COLO668 (cell line): ENCODE measurements around the gene TEX28.
A peak's percentile ranks its signal among the peaks of the same experiment; 100 is the strongest.
"Not testable (repeated sequence)": the region's sequence is repeated elsewhere in the genome, so short reads cannot be mapped to it uniquely, and the experiment has no call there.

Experiments
- DNase-seq: peaks from one replicate; lab custom pipeline; 2025; ENCODE audit not compliant: unreplicated experiment; lab: John Stamatoyannopoulos, UW

The TEX28 gene, protein sequence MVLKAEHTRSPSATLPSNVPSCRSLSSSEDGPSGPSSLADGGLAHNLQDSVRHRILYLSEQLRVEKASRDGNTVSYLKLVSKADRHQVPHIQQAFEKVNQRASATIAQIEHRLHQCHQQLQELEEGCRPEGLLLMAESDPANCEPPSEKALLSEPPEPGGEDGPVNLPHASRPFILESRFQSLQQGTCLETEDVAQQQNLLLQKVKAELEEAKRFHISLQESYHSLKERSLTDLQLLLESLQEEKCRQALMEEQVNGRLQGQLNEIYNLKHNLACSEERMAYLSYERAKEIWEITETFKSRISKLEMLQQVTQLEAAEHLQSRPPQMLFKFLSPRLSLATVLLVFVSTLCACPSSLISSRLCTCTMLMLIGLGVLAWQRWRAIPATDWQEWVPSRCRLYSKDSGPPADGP

DNA sequence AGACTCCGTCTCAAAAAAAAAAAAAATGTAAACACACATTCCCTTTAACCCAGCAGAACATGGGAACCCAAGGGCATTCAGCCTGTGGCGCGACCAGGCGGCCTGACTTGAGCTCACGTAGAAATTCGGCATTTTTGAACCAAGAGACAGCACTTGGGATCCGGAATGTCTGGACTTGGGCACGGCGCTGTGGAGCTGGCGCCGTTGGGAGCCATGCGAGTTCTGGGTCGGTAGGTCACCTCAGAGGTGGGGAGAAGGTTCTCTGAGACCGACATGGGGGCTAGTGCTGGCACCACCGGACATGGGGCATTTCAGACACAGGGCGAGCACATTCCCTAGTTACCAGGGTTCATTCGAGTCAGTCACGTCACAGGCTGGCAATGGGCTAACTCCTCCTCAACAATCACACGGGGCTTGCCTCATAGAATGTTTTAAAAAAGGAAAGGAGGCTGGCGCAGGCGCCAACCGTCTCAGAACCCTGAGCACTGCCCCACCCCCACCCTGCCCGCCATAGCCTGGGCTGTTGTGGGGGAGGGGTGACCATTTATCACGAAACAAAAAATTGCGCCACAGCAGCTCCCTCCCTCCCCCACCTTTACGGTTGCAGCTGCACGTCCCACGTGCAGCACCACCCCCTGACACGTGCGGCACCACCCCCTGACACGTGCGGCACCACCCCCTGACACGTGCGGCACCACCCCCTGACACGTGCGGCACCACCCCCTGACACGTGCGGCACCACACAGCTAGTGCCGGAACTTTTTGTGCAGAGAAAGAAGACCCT is at the start of gene TEX28:
TSS of gene TEX28 (minus strand) at position 334 of the 784 bp plus-strand sequence. CDS start 3,007 bp downstream, outside the sequence.
- no peak for DNase-seq

DNA sequence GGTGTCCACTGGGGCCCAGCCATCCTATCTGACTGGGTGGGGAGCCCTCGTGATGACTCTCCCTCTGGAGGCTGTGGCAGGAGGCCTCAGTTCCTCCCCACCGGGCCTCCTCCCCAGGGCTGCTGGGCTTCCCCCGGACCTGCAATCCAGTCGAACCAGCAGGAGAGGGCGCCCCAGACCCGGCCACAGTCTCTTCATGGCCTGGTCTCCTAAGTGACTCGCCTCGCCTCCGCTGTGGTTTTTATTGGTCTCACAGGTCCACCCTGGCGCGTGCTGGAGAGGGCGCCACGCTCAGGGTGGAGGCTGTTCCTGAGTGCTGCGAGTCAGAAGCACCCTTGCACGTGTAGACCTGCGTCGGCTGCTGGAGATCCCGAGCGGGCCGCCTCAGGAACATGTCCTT is 48.7 kb upstream of the TEX28 start:
- DNase-seq = not testable (repeated sequence)

DNA sequence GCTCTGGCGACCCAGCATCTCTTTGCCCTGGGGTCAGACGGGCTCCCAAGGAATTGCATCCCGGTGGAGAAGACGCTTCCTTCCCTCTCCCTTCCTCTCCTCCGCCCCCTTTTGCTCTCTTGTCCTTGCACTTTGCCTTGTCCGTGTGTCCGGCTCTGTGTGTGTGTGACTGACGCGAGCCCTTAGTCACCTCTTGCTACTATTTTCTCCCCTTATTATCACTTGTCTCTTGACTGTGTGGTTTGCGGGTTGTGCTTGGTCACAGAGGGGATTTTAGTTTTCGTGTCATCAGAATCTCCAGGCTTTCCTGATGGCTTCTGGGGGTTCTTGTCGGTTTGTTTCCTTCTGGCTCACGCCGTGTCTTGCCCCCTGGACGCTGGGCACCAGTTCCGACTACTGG is 48.1 kb upstream of the TEX28 start:
- DNase-seq = not testable (repeated sequence)

DNA sequence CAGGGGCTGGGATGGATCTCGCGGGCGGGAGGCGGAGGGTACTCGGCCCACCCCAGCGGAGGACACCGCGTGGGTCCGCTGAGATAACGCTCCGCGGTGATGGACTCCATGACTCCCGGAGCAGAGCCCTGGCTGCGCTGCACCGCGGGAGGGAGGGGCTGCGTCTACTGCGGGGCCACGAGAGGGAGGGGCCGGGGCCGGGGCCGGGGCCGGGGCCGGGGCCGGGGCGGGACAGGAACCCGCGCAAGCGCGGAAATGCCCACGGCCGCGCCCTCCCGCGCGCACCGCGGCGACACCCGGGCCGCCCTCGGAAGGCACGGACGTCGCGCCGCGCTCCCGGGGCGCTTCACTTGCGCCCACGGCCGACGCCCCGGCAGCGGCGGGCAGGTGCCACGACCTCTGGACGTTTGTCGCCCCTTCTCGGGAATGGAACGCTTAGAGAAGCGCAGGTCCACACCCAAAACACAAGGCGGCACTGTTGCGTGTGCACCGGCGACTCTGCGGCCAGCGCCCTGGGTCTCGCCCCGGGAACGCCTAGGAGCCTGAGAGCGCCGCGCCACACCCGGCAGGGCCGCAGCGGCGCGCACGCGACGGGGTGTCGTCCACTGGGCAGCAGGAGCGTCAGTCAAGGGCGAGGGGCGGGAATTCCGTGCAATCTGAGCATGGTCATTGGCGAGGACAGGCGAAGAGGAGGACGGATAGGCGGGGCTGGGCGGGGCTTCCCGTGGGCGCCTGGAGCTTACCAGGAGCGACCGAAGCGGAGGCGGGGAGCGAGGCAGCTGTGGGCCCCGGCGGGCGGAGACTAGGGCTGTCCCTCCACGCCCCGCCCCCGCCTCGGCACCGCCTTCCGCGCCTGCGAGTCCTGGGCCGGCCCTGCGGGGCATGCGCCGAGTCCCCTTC is 46.7 kb upstream of the TEX28 start:
- DNase-seq = not testable (repeated sequence)

DNA sequence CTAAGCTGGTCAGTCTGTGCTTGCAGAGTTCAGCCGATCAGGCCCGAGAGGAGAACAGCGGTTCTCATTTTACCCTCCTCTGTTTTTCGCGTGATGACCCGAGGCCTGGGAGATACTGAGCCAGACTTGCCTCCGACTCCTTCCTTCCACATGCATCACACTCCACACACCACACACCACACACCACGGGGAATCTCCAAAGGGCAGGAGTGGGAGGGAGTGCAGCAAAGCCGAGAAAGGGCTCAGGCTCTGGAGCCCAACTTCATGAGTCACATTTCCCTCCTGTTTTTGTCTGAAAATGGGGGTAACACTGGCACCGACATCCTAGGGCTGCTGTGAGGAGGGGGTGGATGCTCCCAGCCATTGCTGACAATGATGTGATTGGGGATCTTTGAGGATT is 39.6 kb upstream of the TEX28 start:
- DNase-seq = no peak

DNA sequence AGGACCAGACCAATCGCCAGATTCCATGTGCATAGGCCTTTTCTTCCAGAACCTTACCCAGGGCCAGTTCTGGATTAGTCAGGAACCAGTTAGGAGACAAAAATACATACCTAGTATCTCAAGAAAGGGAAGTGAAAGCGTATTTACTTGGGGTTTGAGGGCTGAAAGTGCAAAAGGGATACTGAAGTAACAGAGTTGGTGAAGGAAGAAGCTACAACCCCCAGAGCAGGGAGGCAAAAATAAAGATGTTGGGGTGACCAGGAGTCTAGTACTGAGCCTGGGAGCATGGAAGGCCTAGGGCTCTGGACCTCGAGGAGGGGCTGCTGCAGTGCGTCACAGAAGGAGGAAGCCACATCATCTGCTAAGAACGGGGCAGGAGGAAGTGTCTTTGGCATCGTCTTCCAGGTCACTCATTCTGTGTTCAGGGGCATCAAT is 38.9 kb upstream of the TEX28 start:
- no peak for DNase-seq

DNA sequence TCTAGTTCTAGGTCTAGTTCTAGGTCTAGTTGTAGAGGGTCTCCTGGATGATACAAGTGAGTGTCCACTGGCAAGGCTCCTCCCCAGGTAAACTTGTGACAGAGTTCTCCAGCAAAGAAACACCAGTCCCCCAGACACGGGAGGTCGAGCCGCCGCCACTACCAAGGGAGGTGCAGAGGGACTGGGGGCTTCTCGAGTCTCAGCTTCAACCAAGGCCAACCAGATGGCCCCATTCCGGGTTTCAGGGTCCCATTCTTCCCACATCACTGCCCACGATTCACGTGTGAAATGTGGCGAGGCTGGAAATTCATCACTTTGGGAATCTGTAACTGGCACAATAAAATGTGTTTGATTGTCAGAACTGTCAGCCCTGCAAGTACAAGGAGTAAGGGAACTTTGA is 38.2 kb upstream of the TEX28 start:
- no peak for DNase-seq

DNA sequence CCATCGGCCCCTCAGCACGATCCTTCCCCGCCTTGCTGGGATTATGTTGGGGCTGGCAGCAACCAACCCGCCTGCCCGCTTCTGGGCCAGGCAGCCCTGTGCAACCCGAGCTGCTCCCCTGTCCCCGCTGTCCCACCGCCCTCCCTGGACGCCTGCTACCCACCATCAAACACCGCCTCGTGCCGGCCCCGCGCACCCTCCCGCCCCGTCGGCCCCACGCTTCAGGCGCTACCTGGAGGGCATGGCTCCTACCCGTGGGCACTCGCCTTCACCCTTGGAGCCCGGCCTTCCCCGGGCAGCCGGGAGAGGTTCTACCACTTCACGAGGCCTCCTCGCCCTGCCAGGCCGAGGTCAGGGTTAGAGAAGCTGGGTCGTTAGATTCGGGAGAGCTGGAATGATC is 37.6 kb upstream of the TEX28 start:
- DNase-seq = no peak

DNA sequence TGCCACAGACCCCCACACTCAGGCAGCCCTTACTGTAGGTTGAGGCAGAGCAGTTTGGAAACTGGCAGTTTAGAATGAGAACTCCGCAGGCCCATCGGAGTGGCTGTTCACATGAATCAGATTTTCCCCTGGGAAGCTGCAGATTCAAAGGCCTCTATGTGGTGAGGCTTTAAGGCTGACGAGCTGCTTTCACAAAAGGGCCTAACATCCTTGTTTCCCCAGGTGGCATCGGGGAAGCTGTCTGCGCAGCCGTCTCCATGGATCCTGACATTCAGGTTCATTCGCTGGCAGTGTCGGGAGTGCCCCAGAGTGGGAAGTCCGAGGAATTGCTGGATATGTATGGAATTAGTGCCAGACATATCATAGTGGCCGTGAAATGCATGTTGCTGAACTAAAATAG is 34.4 kb upstream of the TEX28 start:
- DNase-seq = peak; percentile 34

DNA sequence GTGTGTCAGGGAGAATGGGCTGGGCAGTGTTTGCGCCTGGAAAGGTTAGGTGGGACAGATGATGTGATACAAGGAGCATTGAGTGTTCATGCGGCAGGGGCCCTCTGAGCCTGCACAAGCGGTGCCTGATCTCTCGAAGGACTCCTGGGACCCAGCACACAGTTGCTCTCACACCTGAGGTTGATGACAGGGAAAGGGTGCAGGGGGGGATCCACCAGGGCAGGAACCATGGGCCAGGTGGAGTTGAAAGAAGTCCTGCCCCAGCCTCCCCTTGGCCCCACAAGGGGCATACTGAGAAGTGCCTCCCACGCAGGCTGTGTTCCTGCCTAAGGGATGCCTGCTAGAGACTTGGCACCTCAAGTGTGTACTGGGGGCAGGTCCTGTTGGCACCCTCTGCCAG is 33.7 kb upstream of the TEX28 start:
- DNase-seq = no peak

DNA sequence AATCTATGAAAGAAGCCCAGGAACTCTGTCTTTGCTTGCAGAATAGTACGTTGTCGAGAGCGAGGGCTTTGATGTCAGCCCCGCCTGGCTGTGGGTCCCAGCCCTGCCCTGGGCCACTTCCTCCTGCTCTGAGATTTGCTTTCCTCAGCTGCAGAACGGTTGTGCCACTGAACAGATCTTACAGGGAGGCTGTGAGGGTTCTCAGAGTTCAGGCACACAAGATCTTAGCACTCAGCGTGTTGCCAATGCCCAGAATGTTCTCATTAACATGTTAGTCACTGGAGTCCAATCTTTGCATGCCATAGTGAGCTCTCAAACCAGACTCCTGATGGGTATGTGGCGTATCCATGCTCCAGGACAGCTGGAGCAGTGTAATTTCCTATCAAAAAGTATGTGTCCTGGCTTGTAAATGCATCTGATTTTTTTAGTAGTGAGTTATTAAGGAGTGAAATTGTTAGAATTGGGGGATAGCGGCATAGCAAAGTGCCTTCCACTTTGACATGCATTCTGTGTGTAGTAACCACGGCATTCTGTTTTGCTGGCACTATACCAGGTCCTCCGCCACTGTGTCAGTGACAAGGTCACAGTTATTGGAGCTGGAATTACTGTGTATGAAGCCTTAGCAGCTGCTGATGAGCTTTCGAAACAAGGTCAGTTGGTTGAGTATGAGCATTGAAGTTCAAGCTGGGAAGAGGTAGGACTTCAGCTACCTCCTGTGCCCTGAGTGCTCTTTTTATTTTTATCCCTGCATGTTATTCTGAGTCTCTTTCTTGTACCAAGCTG is 32.3 kb upstream of the TEX28 start:
- no peak for DNase-seq

DNA sequence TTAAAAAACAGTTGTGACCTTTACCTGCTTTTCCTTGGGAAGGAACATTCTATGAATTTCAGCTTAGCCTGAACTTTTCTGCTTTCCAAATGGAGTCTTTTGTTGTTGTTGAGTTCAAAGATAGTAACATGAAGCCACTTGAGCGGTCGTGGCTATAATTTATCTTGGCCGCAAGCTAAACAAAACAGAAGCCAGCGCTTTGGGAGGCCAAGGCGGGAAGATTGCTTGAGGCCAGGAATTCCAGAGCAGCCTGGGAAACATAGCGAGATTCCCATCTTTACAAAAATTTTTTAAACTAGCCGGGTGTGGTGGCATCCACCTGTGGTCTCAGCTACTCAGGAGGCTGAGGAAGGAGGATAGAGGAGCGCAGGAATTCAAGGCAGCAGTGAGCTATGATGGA is 30.6 kb upstream of the TEX28 start:
- DNase-seq = no peak

DNA sequence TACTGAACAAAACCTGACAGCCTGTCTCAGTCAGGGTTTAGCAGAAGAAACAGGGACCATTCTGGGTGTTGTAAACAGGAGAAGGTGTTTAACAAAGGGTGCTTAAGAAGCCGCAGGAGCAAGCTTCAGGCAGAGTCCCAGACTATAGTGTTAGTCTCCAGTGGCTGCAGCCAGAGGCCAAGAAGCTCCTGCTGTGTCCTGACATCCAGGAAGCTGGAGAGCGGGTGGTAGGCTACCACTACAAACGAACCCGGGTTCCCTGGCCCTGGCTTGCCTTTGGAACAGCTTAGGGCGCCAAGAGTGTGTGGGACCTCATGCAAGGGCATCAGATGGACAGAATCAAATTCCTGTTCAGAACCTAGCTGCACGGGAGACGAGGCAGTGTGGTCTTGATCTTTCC is 28.6 kb upstream of the TEX28 start:
- DNase-seq = no peak

DNA sequence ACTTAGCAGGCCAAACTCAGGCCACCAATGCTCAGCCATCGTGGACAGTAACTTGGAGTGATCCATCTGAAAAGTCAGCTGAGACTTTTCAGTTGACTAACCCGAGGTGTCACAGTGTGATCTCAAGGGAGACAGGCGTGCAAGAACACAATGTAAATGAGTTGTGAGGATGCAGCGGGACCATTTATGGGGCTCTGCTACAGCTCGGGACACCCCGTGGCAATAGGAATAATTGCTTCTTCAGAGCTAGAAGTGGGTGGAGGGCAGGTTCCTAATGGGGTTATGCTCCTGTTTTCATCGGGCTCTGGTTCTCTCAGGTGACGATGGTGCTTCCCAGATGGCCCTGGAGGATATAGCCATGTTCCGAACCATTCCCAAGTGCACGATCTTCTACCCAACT is 28.0 kb upstream of the TEX28 start:
- DNase-seq = no peak

DNA sequence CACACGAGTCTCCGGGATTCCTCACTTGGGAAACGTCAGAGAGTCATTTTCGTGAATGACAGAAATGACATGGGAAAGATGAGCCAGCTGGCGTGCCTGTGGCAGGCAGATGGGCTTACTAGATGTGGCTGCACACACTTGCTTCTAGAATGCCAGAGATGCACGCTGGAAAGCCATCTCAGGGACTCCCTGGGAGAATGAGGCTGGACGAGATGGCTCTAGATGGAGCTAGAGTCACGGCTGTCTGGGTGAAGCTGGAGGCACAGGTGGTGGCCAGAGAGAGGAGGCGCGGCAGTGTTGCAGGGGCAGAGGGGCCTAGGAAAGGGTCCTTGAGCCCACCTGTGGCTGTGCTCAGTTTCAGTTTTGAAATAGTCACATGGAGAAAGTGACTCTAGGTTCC is 26.7 kb upstream of the TEX28 start:
- DNase-seq = peak; percentile 20

DNA sequence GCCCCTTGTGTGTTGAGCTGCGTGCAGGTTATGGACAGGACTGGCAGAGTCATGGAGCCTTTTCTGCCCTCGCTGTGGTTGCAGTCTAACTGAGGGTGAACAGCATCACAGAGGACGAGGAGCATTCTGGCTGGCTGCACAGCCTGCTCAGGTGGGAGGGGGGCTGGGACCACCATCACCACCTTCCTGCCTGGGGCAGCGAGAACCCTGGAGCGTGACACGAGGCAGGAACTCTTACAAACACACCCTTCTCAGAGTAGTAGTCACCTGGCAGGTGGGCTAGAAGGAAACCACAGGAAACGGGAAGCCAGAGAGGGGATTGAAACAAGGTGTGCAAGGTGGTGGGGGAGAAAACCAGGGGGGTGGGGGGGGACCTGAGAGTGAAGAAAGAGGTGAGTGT is 26.2 kb upstream of the TEX28 start:
- no peak for DNase-seq

DNA sequence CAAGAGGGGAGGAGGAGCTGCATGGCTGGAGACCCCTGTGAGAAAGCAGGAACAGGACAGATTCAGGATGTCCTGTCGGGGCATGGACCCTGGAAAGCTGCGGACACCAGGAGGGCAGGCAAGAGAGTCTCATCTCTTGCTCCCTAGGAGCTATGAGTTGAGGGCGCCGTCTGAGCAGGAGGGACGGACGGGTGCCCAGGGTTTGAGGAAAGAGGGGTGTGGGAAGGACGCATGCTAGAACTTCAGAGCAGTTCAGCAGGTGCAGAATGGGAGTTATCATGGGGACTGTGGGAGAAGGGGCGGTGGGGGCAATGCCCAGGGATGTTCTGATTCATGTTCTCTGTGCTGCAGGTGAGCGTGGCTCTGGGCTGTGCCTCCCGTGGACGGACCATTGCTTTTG is 25.5 kb upstream of the TEX28 start:
- DNase-seq = no peak

DNA sequence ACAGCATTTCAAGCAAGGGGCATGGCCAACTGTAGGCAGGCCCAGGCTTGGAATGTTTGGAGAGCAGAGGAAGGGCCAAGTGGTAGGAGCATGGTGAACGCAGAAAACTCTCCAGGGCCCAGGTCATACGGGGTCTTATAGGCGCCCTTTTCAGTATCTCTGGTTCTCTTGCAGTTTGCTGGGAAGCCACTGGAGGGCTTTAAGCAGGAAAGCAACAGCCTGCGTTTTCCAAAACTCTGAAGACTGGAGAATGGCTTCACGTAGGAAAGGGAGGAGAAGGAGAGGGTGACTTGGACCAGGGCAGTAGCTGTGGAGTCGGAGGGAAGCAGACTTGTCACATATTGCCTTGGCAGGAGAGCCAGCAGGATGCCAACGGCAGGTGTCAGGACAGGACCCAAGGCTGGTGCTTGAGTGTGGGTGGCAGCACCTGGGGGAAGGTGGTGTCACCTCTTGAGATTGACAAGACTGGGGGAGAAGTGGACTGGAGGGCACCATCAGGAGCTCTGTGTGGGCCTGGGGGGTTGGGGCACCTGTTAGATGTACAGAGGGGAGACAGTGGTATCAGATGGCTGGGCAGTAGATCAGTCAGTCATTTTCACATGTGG is 22.6 kb upstream of the TEX28 start:
- DNase-seq = peak; percentile 22

DNA sequence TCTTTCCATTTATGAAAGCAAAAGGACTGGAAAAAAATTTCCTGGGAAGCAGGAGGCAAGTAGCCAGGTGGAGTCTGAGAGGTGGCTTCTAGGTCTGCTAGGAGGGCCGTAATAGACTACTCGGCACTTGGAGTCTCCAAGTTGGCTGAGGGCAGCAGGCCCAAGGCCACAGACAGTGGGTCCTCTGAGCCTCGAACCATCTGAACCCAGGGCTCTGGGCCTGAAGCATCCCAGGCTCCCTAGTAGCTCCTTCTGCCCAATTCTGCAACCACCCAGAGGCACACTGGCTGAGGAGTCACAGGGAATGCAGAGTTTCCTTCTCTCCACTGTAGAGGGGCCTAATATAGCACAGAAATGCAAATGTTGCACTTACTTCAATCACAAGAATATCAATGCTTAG is 20.5 kb upstream of the TEX28 start:
- no peak for DNase-seq

DNA sequence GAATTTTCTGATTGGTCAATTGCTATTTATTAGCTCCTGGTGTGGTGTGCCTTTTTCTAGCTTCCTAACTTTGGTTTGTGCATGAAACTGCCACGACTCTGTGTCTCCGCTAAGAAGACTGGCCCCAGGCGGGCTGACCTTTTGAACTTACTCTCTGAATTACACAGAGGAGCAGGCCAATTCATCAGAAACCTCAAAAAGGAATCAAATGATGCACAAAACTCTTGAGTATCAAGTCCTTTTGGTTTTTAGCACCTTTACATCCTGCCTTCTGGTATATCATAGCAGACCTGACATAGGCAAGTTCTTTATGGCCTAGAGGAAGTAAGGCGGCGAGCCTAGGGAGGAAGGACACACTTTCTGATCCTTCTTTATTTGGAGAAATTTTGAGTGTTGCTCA is 18.2 kb upstream of the TEX28 start:
- no peak for DNase-seq
